H1 (cell line): ENCODE data around the gene IGFBP1. TPM values are rescaled to one million over a fixed set of nuclear protein-coding genes. Genes with fewer than 3 reads are reported as not detected.

Experiments used
- CTCF ChIA-PET: fragments of 300-600 bp; sonication (Branson Sonifier 250); formaldehyde crosslinking; loops from one replicate; lab custom pipeline; 2021; ENCODE audit not compliant: partially characterized antibody; lab: Charles Lee
- POLR2A ChIA-PET: fragments of 300-600 bp; sonication (Branson Sonifier 250); formaldehyde crosslinking; loops from one replicate; lab custom pipeline; 2021; ENCODE audit warnings: inconsistent platforms; ENCODE audit not compliant: partially characterized antibody; lab: Charles Lee
- DNase-seq, 2 experiments: peaks; one replicate each; pipeline versions ENCODE4 v3.0.0 to v3.0.0-alpha.2; 2010 to 2022; ENCODE audit warnings: low spot score in 2 of 2, low read depth in 1 of 2, mixed read lengths in 1 of 2
- FAIRE-seq: peaks from 2 replicates; lab custom pipeline; 2011; peaks lifted over from hg19 to GRCh38; lab: Jason Lieb, UNC
- H2AFZ ChIP-seq: 2 replicates; pipeline ENCODE4 v1.8.1; 2012; ENCODE audit warnings: low read length, inconsistent platforms
- H2AK5ac ChIP-seq: 2 replicates; pipeline ENCODE4 v1.6.1; 2013; ENCODE audit warnings: low read depth, low read length
- H2BK120ac ChIP-seq: replicated peaks from 2 replicates; pipeline ENCODE3; 2013; ENCODE audit warnings: low read depth, low read length, inconsistent platforms
- H2BK12ac ChIP-seq: 2 replicates; pipeline ENCODE4 v1.6.1; 2013; ENCODE audit warnings: low read depth, low read length
- H2BK15ac ChIP-seq: 2 replicates; pipeline ENCODE4 v1.6.1; 2013; ENCODE audit warnings: low read length
- H2BK20ac ChIP-seq: 2 replicates; pipeline ENCODE4 v1.6.1; 2013; ENCODE audit warnings: low read length
- H2BK5ac ChIP-seq: 2 replicates; pipeline ENCODE4 v1.6.1; 2013; ENCODE audit warnings: low read depth, low read length
- H3K14ac ChIP-seq: 2 replicates; pipeline ENCODE4 v1.6.1; 2013; ENCODE audit warnings: inconsistent platforms; ENCODE audit not compliant: insufficient read length
- H3K18ac ChIP-seq: 2 replicates; pipeline ENCODE4 v1.6.1; 2013; ENCODE audit warnings: low read length; ENCODE audit errors: extremely low read depth
- H3K23ac ChIP-seq: 2 replicates; pipeline ENCODE4 v1.6.1; 2013; ENCODE audit warnings: inconsistent platforms; ENCODE audit not compliant: insufficient read length
- H3K23me2 ChIP-seq: 2 replicates; pipeline ENCODE4 v1.6.1; 2013; ENCODE audit warnings: low read depth, low read length
- H3K27ac ChIP-seq: 2 replicates; pipeline ENCODE4 v1.6.1; 2011; ENCODE audit warnings: low read depth, low read length, inconsistent platforms
- H3K27me3 ChIP-seq, 4 experiments: replicated peaks in 1 of 4; 1 replicate in 1 of 4; 2 replicates in 3 of 4; pipeline versions ENCODE4 v1.6.1 to v1.8.1; 2011 to 2013; ENCODE audit warnings: low read length in 3 of 4, mild to moderate bottlenecking in 3 of 4, inconsistent platforms in 2 of 4, mixed read lengths in 2 of 4, moderate library complexity in 1 of 4; ENCODE audit not compliant: control insufficient read depth in 3 of 4, insufficient read depth in 3 of 4; ENCODE audit errors: extremely low read depth in 1 of 4
- H3K36me3 ChIP-seq, 4 experiments: 2 replicates each; pipeline versions ENCODE4 v1.6.1 to v1.8.1; 2011 to 2013; ENCODE audit warnings: mild to moderate bottlenecking in 4 of 4, low read length in 3 of 4, moderate library complexity in 2 of 4, control low read depth in 1 of 4, inconsistent platforms in 1 of 4; ENCODE audit not compliant: insufficient read depth in 4 of 4, control insufficient read depth in 2 of 4
- H3K4ac ChIP-seq: replicated peaks from 2 replicates; pipeline ENCODE3; 2013; ENCODE audit warnings: low read length, low read depth, mixed read lengths, inconsistent platforms; ENCODE audit not compliant: insufficient read length
- H3K4me1 ChIP-seq, 4 experiments: replicated peaks in 1 of 4; 1 replicate in 1 of 4; 2 replicates in 3 of 4; pipeline versions ENCODE4 v1.6.1 to v1.8.1; 2011 to 2013; ENCODE audit warnings: low read length in 3 of 4, inconsistent platforms in 2 of 4, mixed read lengths in 1 of 4; ENCODE audit not compliant: insufficient read depth in 4 of 4, control insufficient read depth in 3 of 4
- H3K4me2 ChIP-seq, 2 experiments: 2 replicates each; pipeline versions ENCODE4 v1.6.1 to v1.8.1; 2011 to 2013; ENCODE audit warnings: low read depth in 2 of 2, low read length in 2 of 2, control low read depth in 1 of 2, inconsistent platforms in 1 of 2, mild to moderate bottlenecking in 1 of 2; ENCODE audit not compliant: insufficient read depth in 1 of 2
- H3K4me3 ChIP-seq, 4 experiments: fragments of 200-600, 300-600 bp in 1 of 4; sonication (generic), shearing (Covaris generic), sonication (Bioruptor Twin) in 1 of 4; 2 replicates each; pipeline versions ENCODE4 v1.5.1 to v1.8.1; 2011 to 2016; ENCODE audit warnings: low read length in 4 of 4, low read depth in 3 of 4, control low read depth in 2 of 4, inconsistent platforms in 2 of 4, mild to moderate bottlenecking in 2 of 4, mixed read lengths in 1 of 4, moderate library complexity in 1 of 4; ENCODE audit not compliant: insufficient read depth in 2 of 4; ENCODE audit errors: extremely low read depth in 1 of 4
- H3K56ac ChIP-seq: replicated peaks from 2 replicates; pipeline ENCODE3; 2013; ENCODE audit warnings: low read depth, mild to moderate bottlenecking, mixed read lengths, low read length, inconsistent platforms; ENCODE audit not compliant: insufficient read length
- H3K79me1 ChIP-seq: 2 replicates; pipeline ENCODE4 v1.6.1; 2013; ENCODE audit warnings: low read depth, low read length, control low read depth
- H3K79me2 ChIP-seq, 2 experiments: 2 replicates each; pipeline versions ENCODE4 v1.6.1 to v1.8.1; 2012 to 2013; ENCODE audit warnings: low read length in 2 of 2, mild to moderate bottlenecking in 2 of 2, inconsistent platforms in 1 of 2; ENCODE audit not compliant: insufficient read depth in 2 of 2, control insufficient read depth in 1 of 2
- H3K9ac ChIP-seq, 4 experiments: replicated peaks in 1 of 4; 1 replicate in 1 of 4; 2 replicates in 3 of 4; pipeline versions ENCODE4 v1.6.1 to v1.8.1; 2011 to 2013; ENCODE audit warnings: low read depth in 3 of 4, low read length in 3 of 4, control low read depth in 2 of 4, mild to moderate bottlenecking in 2 of 4, moderate library complexity in 2 of 4, inconsistent platforms in 1 of 4; ENCODE audit errors: extremely low read depth in 1 of 4
- H3K9me3 ChIP-seq, 2 experiments: 2 replicates each; pipeline versions ENCODE4 v1.6.1 to v1.8.1; 2012 to 2013; ENCODE audit warnings: mild to moderate bottlenecking in 2 of 2, moderate library complexity in 2 of 2, control low read depth in 1 of 2, inconsistent platforms in 1 of 2, low read depth in 1 of 2, low read length in 1 of 2, mixed read lengths in 1 of 2; ENCODE audit not compliant: insufficient read depth in 2 of 2
- H4K20me1 ChIP-seq, 2 experiments: replicated peaks in 1 of 2; 2 replicates each; pipeline versions ENCODE3 to v1.8.1; 2011 to 2013; ENCODE audit warnings: inconsistent platforms in 2 of 2, low read length in 2 of 2, mild to moderate bottlenecking in 1 of 2; ENCODE audit not compliant: insufficient read depth in 2 of 2, control insufficient read depth in 1 of 2
- H4K5ac ChIP-seq: 2 replicates; pipeline ENCODE4 v1.6.1; 2013; ENCODE audit warnings: low read length, low read depth, mixed read lengths, inconsistent platforms; ENCODE audit not compliant: insufficient read length
- H4K8ac ChIP-seq: 2 replicates; pipeline ENCODE4 v1.8.0; 2013; ENCODE audit warnings: mild to moderate bottlenecking, moderate library complexity, low read length, inconsistent platforms; ENCODE audit not compliant: insufficient read depth; ENCODE audit errors: extremely low read depth
- H4K91ac ChIP-seq: replicated peaks from 2 replicates; pipeline ENCODE3; 2013; ENCODE audit warnings: low read length, mixed read lengths, inconsistent platforms; ENCODE audit not compliant: insufficient read length
- polyA plus RNA-seq, 7 experiments: library from polyadenylated mRNA; depleted of rRNA in 3 of 7; stranded (reverse) in 5 of 7; unstranded in 2 of 7; fragments of >200 nt in 5 of 7; fragments of 200-250 nt in 2 of 7; gene quantifications; 1 replicate in 5 of 7; 2 replicates in 1 of 7; 4 replicates in 1 of 7; pipeline versions ENCODE4 v1.2.1 to v1.2.3, GENCODE V29; 2011 to 2013; ENCODE audit warnings: missing spikeins in 2 of 7, mixed read lengths in 2 of 7
- total RNA-seq: library from RNA; stranded (reverse); fragmentation: NEBNext Ultra II Directional; extraction: Animal tissue kit (Norgen Biotek cat#: 25700); gene quantifications from 2 replicates; pipeline ENCODE4 v1.2.1, GENCODE V29; 2021
- TF ChIP-seq, protein P1 (sequence below): IDR thresholded peaks from 2 replicates; pipeline ENCODE4 v1.6.1; 2011; ENCODE audit warnings: low read depth, mild to moderate bottlenecking, low read length; ENCODE audit not compliant: insufficient read depth

Gene IGFBP1
- total and polyA plus RNA-seq, 2 of the 8 experiments (the other 6 are each of a cell fraction or from before 2014, with no cell fraction given), result not detected

- TF ChIP-seq, protein P1, sequence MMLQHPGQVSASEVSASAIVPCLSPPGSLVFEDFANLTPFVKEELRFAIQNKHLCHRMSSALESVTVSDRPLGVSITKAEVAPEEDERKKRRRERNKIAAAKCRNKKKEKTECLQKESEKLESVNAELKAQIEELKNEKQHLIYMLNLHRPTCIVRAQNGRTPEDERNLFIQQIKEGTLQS, result no peak
- H2AFZ ChIP-seq, result no peak overlapping the region
- no peak overlapping the region for H3K18ac ChIP-seq
- peaks cover 7 to 12% (median 9%) of the 10 kb centered on the region in 4 experiments for H3K27me3 ChIP-seq
- no peak overlapping the region for H4K91ac ChIP-seq
- H2BK5ac ChIP-seq, result no peak overlapping the region
- H3K23me2 ChIP-seq, result no peaks in the 10 kb centered on the region
- H4K8ac ChIP-seq, result no peak overlapping the region
- no peaks in the 10 kb centered on the region for H3K36me3 ChIP-seq
- no peak overlapping the region for H3K23ac ChIP-seq
- no peak overlapping the region for H2AK5ac ChIP-seq
- H2BK15ac ChIP-seq, result no peak overlapping the region
- ChIA-PET POLR2A (no interaction called here), CTCF (interaction anchor here (0.7 to 3.1 kb wide), 6 partner anchors 18 to 457 kb away, joined by 3 to 13 read pairs (median 4); partner anchors contain the start of gene CCDC201)
- DNase-seq, result no peak
- no peak overlapping the region for H3K27ac ChIP-seq
- no peak overlapping the region for H3K4me2 ChIP-seq
- no peak overlapping the region for H3K4ac ChIP-seq
- no peak overlapping the region for H3K14ac ChIP-seq
- no peak overlapping the region for H2BK12ac ChIP-seq
- H2BK20ac ChIP-seq, result no peak overlapping the region
- H4K20me1 ChIP-seq, result no peaks in the 10 kb centered on the region
- no peak for FAIRE-seq
- peaks cover 0 to 1% (median under 1%) of the 10 kb centered on the region in 4 experiments; a peak in 3 of 7 replicates for H3K4me1 ChIP-seq
- no peak overlapping the region for H2BK120ac ChIP-seq
- no peaks in the 10 kb centered on the region for H3K79me1 ChIP-seq
- H3K56ac ChIP-seq, result no peak overlapping the region
- no peaks in the 10 kb centered on the region for H3K79me2 ChIP-seq
- H3K9me3 ChIP-seq, result no peaks in the 10 kb centered on the region
- H3K4me3 ChIP-seq, result no peak overlapping the region
- no peak overlapping the region for H4K5ac ChIP-seq
- H3K9ac ChIP-seq, result no peak overlapping the region
Observed at GRCh38 chr7:45894665-45895062, 6.4 kb downstream of the IGFBP1 start.
